Kidney (tissue), 14 donors: Measurements from ENCODE around the gene CTNNA2. TPM values are rescaled to one million over a fixed set of nuclear protein-coding genes. Genes with fewer than 3 reads are reported as not detected.

Source experiments
- DNase-seq, 5 donors: peaks; one replicate each; pipeline ENCODE4 v3.0.0-alpha.2; 2013 to 2020
- FAIRE-seq: peaks from 2 replicates; lab custom pipeline; 2012; peaks lifted over from hg19 to GRCh38; lab: Jason Lieb, UNC
- H3K27ac ChIP-seq, 2 donors: one replicate each; pipeline ENCODE4 v1.7.0; 2013; ENCODE audit warnings: low read depth in 2 of 2, low read length in 2 of 2, inconsistent platforms in 1 of 2
- H3K27me3 ChIP-seq: one replicate; pipeline ENCODE4 v1.7.1; 2013; ENCODE audit warnings: low read length, inconsistent platforms; ENCODE audit not compliant: control insufficient read depth, insufficient read depth
- H3K36me3 ChIP-seq, 3 donors: one replicate each; pipeline versions ENCODE4 v1.7.0 to v1.7.1; 2013; ENCODE audit warnings: low read length in 3 of 3, control low read depth in 1 of 3, inconsistent platforms in 1 of 3; ENCODE audit not compliant: insufficient read depth in 3 of 3, control insufficient read depth in 2 of 3
- H3K4me1 ChIP-seq, 3 donors: one replicate each; pipeline versions ENCODE4 v1.7.0 to v1.7.1; 2013; ENCODE audit warnings: low read length in 3 of 3, inconsistent platforms in 1 of 3, low read depth in 1 of 3; ENCODE audit not compliant: control insufficient read depth in 2 of 3, insufficient read depth in 2 of 3
- H3K4me3 ChIP-seq, 3 donors: one replicate each; pipeline versions ENCODE4 v1.7.0 to v1.8.1; 2013; ENCODE audit warnings: low read length in 3 of 3, control low read depth in 1 of 3, inconsistent platforms in 1 of 3
- H3K9ac ChIP-seq, 3 donors: one replicate each; pipeline versions ENCODE4 v1.7.0 to v1.7.1; 2013; ENCODE audit warnings: low read length in 3 of 3, control low read depth in 1 of 3, inconsistent platforms in 1 of 3
- H3K9me3 ChIP-seq, 3 donors: one replicate each; pipeline versions ENCODE4 v1.7.0 to v1.7.1; 2013; ENCODE audit warnings: low read length in 3 of 3, control low read depth in 1 of 3, inconsistent platforms in 1 of 3; ENCODE audit not compliant: control insufficient read depth in 2 of 3, insufficient read depth in 1 of 3
- intact Hi-C: fragments of 100-400 bp; cut with DNase I; formaldehyde crosslinking; loops from one replicate; pipeline ENCODE4 v1.11.1; 2022
- polyA plus RNA-seq: library from polyadenylated mRNA; stranded (reverse); fragments of 350-450 nt; fragmentation: Illumina TruSeq; extraction: RNeasy Lipid Tissue Mini Kit (QIAGEN cat#74804); gene quantifications from one replicate; pipeline ENCODE4 v1.2.3, GENCODE V29; 2014; ENCODE audit warnings: low read depth, low replicate concordance; ENCODE audit not compliant: insufficient read depth
- total RNA-seq: library from RNA; stranded (reverse); fragmentation: NEBNext Ultra II Directional; extraction: Animal tissue kit (Norgen Biotek cat#: 25700); gene quantifications from one replicate; pipeline ENCODE4 v1.2.1, GENCODE V29; 2021
- TF ChIP-seq, protein P1 (sequence below): IDR thresholded peaks from 3 replicates; pipeline ENCODE4 v1.5.1; 2012; ENCODE audit warnings: mild to moderate bottlenecking, moderate library complexity, borderline replicate concordance; ENCODE audit not compliant: insufficient read depth; ENCODE audit errors: extremely low read depth
- donor health status: control.
- donor health status: control.
- donor health status: control.
- donor health status: control.
- donor health status: control.
- donor health status: DM: yes; HTN: yes; CAD: no.
- donor health status: Normal renal cell carcinoma (clear cell type).

The CTNNA2 gene
- total and polyA plus RNA-seq, 2 donors from 2014 or later = 0.47 TPM; not detected in 1

DNA sequence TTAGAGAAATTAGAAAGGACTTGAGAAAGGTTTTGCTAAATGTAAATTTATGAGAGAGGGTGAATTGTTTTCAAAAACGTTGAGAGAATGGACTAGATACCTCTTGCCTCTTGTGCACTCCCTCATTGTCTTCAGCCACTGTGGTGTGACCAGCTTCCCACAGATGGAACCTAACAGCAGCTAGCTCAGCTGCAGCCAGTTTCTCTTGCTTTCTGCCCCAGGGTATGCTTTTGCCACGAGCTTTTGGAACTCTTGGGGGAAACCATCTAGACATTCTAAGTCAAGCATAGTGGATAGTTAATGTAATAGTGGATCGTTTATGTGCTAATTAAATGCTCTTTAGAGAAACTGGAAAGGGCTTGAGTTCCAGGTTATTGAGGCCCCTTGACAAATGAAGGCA lies 288.2 kb downstream of the CTNNA2 start:
- FAIRE-seq (no peak), DNase-seq (no peak)
- Histone ChIP-seq H3K27ac (no peak overlapping the region), H3K4me3 (no peak overlapping the region), H3K4me1 (no peaks in the 10 kb centered on the region), H3K9me3 (no peaks in the 10 kb centered on the region), H3K9ac (no peak overlapping the region), H3K36me3 (no peaks in the 10 kb centered on the region), H3K27me3 (no peaks in the 10 kb centered on the region)
- TF ChIP-seq, protein P1, sequence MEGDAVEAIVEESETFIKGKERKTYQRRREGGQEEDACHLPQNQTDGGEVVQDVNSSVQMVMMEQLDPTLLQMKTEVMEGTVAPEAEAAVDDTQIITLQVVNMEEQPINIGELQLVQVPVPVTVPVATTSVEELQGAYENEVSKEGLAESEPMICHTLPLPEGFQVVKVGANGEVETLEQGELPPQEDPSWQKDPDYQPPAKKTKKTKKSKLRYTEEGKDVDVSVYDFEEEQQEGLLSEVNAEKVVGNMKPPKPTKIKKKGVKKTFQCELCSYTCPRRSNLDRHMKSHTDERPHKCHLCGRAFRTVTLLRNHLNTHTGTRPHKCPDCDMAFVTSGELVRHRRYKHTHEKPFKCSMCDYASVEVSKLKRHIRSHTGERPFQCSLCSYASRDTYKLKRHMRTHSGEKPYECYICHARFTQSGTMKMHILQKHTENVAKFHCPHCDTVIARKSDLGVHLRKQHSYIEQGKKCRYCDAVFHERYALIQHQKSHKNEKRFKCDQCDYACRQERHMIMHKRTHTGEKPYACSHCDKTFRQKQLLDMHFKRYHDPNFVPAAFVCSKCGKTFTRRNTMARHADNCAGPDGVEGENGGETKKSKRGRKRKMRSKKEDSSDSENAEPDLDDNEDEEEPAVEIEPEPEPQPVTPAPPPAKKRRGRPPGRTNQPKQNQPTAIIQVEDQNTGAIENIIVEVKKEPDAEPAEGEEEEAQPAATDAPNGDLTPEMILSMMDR = no peak
- intact Hi-C loops = no loop called here

GRCh38 chr2:79817288-79817687 lies 304.4 kb downstream of the CTNNA2 start:
- intact Hi-C loops = no loop called here
- no peaks in the 10 kb centered on the region for H3K27me3 ChIP-seq
- no peak for FAIRE-seq
- H3K4me3 ChIP-seq = no peak overlapping the region
- TF ChIP-seq, protein P1 = no peak
- no peak for DNase-seq
- H3K4me1 ChIP-seq = no peaks in the 10 kb centered on the region
- H3K9ac ChIP-seq = no peak overlapping the region
- H3K36me3 ChIP-seq = no peaks in the 10 kb centered on the region
- no peaks in the 10 kb centered on the region for H3K9me3 ChIP-seq
- H3K27ac ChIP-seq = no peak overlapping the region

GRCh38 chr2:79820281-79820680 lies 307.4 kb downstream of the CTNNA2 start:
- intact Hi-C loops = no loop called here
- DNase-seq = no peak
- no peak for FAIRE-seq
- Histone ChIP-seq H3K27ac (no peak overlapping the region), H3K36me3 (no peaks in the 10 kb centered on the region), H3K27me3 (no peaks in the 10 kb centered on the region), H3K4me3 (no peak overlapping the region), H3K9me3 (no peaks in the 10 kb centered on the region), H3K4me1 (no peaks in the 10 kb centered on the region), H3K9ac (no peak overlapping the region)
- TF ChIP-seq, protein P1 = no peak

DNA sequence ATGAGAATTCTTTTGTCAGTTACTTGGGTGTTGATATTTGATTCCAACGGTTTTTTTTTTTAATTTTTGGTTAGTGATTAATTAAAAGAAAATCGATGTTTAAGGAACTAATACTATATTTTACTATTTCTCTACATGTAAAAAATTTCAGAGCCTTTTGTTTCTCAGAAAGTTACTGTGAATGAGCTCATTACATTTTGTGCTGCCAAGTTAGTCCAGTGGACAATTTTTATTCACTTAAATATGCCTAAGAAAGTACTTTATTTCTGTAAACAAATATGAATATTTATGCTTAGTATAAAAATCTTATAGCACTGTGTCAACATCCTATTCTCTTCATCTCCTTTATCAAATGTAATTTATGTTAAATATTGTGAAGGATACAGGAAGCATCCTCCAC lies 309.3 kb downstream of the CTNNA2 start:
- Histone ChIP-seq H3K27me3 (no peaks in the 10 kb centered on the region), H3K9me3 (no peaks in the 10 kb centered on the region), H3K36me3 (no peaks in the 10 kb centered on the region), H3K4me1 (no peaks in the 10 kb centered on the region), H3K9ac (no peak overlapping the region), H3K27ac (no peak overlapping the region), H3K4me3 (no peak overlapping the region)
- TF ChIP-seq, protein P1 = no peak
- FAIRE-seq (no peak), DNase-seq (no peak)
- intact Hi-C loops = no loop called here
